Stimulated activated naive CD4-positive, alpha-beta T cell treated with Interleukin-2 at 50 U/mL for 16 hours (primary cell): ENCODE results near the gene TMEM144.

Experiments used
- DNase-seq: peaks from one replicate; lab custom pipeline; 2025; lab: John Stamatoyannopoulos, UW

The TMEM144 gene

GRCh38 chr4:158209825-158210807 is at the start of gene TMEM144:
TMEM144 (plus strand) TSS chr4:158210486; CDS start chr4:158212668, 2,182 bp downstream.
- DNase-seq = no peak

DNA sequence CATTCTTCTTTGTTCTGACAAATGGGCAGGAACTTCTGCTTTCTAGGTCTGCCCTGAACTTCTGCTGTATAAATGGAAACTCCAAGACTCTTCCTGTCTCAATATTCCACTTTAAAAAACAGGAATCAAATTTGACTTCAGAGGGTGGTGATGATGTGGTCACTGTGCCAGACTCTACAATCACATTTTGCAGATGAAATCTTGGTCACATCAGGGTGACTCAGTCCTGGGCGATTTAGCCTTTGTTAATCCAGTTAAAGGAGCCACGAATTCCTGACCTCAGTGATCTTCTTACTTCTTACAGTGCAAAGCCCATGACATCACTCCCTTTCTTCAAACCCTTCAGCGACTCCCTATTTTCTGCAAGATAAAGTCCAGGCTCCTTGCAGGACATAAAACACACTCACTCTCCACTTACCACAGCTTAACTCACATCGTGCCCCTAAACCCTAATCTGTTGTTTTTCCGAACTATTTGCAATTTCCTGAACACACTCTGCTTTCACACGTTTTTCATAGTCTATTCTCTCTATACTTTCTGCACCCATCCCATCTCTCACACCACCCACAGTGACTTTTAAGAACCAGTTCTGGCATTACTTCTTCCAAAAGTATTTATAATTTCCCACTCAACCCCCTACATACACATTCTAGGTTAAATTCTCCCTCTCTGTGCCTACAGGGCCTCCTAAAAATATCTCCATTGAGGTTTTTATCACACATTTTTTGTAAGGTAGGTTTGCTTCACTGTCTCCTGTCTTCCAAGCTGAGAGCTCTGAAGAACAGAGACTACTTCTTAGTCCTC is 48.5 kb upstream of the TMEM144 start:
- DNase-seq = no peak

DNA sequence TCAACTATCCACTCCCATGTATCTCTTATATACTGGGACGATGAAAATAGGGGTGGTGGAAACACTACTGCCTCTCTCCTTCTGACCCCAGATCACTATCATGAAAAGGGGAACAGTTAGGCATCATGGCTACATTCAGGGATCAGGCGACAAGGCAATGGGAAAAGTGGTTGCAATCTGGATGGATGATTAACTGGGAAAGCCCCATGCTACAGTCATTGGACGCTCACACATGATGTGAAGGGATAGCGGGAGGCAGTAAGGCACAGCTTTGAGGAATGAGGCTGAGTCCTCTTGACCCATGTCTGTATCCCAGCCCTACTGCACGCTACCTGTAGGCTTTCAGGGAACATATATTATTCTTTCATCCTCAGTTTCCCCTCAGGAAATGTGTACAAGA is 47.7 kb upstream of the TMEM144 start:
- DNase-seq = no peak

- no peak for DNase-seq
These were observed 46.1 kb upstream of the TMEM144 start for GRCh38 chr4:158163941-158164767.

GRCh38 chr4:158164768-158165213 is 45.5 kb upstream of the TMEM144 start:
- DNase-seq = no peak

DNA sequence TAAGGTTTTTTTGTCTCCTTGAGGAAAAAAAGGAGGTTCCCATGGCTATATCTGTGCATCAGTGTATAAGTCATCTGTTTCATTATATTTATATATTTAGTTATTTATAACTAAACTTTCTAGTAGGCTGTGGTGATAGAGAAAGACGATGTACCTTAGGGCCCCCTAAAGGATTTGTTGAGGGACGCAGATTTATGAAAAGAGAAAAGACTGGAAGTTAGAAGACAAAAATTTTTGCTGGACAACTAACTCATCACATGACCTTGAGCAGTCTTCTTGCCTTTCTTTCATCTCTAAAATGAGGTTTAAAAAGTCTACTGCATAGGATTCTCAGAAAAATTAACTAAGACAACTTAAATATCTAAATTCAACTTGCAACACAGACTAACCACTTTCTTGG is 43.6 kb upstream of the TMEM144 start:
- no peak for DNase-seq

GRCh38 chr4:158168606-158169005 is 41.7 kb upstream of the TMEM144 start:
- DNase-seq = no peak

DNA sequence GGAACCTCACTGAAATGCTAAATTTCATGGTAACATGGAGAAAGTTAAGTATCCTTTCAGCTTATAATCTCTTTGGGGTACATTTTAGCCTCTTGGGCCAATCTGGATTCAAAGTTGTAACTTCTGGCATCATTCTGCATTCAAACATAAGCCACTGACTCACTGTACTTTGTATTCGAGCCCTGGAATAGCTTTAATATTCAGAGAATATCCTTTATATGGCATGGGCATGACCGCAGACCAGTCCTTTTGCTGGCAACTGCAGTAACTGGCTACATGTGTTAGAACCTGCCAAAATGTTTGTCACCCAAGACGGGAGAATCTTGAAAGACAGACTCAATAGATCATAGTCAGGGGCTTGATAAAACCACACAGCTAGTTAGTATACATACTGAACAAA is 40.8 kb upstream of the TMEM144 start:
- no peak for DNase-seq

GRCh38 chr4:158169931-158170690 is 40.2 kb upstream of the TMEM144 start:
- no peak for DNase-seq

- DNase-seq = no peak
These were observed 39.4 kb upstream of the TMEM144 start for GRCh38 chr4:158170691-158171561.

DNA sequence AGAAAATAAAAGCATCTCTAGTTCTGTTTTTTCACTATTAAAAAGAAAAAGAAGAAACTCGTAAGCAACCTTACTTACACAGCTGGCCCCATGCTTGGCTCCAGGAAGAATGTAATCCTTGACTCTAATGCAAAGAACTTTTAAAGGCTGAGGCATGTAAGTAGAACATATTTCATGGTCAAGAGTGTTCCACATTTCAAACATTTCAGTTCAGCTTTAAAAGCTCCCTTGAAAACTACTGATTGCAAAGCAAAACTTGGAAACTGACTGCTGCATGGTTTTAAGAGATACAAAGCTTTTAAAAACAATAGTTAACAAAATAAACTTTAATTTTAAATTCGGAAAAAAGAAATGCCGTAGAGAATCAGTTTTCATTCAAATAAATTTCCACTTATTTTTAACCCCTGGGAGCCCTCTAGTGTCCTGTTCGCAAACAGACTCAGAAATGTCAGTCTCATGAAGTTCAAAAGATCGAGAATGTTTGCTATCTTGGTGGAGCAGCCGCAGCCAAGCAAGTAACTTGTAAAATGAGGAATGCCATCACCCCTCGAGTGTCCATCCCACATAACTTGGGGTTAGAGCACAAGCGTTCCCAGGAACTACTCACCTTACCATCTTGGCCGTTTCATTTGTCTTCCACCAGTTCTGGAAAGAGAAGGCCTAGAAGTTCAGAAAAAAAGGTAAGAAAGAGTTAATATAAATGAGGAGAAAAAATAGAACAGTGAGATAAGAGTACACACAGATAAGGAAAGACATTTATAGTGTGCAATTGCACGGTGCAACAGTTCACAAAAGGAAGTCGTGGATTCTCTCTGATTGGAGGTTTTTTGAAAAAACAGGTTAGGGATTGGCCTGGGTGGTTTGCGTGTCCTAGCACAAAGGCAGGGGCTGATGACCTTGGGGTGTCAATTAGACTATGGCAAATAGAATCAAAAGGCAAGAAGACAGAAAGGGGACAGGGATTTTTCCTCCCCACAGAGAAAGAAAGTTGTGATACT is 37.7 kb upstream of the TMEM144 start, which contains the start of gene GASK1B:
Gene GASK1B, minus strand, starts transcription at position 765 of the 998 bp plus-strand sequence. CDS start 1,650 bp downstream, outside the sequence.
- no peak for DNase-seq

DNA sequence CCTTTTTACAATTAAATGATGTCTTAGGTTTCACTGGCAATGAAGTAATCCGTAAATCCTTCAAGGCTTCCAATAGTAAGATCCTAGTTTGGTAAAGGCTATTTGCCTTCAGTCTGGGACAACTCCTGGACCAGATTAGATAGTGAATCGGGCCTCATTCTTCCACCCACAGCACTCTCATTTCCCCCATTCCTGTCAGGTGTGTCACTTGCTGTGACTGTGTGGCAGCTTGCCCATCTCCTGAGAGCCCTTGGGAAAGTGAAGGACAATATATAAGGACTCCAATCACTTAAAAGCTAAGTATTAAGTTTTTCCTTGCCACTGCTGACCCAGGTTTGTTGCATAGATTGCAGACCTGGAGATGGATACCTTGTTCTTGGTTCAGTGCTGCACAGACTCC is 34.2 kb upstream of the TMEM144 start:
- DNase-seq = no peak

GRCh38 chr4:158176776-158177175 is 33.5 kb upstream of the TMEM144 start:
- DNase-seq = no peak

DNA sequence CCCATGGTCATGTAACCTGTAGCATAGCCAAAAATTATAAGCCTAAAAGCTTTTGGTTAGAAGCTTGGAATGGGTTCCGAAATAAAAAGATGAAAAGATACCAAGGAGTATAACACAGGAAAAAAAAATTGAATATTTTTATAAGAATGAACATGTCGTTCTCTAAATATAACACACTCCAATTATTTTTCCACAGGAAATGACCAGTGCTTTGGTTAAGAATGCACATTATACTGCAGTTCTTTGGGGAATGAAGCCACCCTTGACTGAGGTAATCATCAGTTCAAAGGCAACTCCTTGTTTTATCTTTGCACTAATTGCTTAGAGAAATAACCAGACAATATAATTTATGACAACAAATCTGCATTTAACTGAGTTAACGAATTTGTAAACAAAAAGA is 30.8 kb upstream of the TMEM144 start:
- DNase-seq = no peak

DNA sequence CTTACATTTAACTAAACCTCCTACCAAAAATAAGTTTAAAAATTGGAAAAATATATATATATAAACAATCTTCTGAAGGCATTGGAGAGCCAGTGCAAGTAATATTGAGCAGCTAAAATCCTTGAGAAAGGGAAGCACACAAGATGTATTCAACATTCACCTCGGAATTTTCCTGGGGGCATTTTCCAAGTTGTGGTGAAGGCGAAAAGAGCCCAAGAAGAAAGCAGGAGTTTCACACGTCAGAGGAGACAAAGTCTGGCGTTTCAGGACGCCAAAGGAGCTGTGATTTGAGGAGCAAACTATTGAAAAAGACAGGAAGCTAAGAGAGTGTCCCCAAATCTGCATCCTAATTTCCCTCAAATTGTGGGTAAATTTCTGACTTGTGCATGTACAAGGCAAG is 28.4 kb upstream of the TMEM144 start:
- no peak for DNase-seq

DNA sequence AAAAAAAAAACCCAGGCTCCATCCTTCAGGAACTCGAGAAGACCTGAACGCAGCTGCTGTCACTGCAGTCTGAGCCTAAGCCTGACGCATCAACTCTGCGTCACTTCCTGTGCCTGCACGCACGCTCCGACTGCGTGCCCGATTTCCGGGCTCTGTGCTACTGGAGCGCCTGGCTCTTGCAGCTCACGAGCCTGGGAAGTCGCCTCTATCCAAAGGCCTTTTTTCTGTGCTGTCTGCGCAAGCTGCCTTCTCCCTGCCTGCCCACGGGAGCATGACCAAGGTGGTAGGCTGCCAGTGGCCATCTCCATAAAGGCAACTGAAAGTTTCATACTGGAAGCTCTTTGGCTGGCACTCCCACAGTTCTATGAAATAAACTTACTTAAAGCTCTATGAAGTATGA is 27.6 kb upstream of the TMEM144 start:
- no peak for DNase-seq

DNA sequence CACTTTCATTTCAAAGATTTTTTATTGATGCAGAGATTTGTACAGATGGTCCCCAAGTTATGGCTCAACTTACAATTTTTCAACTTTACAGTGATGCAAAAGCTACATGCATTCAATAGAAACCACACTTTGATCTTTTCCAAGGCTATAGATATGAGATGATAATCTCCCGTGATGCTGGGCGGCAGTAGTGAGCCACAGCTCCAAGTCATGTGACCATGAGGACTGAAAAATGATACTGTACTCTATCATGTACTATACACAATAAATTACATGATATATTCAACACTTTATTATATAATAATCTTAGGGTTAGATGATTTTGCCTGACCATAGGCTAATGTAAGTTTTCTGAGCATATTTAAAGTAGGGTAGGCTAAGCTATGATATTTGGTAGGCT is 23.5 kb upstream of the TMEM144 start:
- no peak for DNase-seq

DNA sequence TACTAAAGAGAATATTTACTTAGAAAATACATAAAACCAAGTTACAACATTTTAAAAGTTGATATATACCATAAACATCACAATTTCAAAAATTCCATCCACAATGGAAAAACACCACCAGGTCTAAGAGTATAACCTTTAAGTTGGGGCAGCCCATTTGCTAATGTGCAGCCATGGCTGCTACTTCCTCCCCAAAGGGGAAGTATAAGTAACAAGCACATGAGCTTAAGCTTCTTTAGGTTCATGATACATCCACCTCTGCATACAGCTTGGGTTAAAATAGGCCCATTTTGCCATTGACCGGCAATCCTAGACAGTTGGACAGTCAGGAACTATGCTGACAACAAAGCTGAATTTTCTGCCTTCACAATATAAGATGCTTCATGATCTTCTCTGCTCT is 20.9 kb upstream of the TMEM144 start:
- DNase-seq = no peak

DNA sequence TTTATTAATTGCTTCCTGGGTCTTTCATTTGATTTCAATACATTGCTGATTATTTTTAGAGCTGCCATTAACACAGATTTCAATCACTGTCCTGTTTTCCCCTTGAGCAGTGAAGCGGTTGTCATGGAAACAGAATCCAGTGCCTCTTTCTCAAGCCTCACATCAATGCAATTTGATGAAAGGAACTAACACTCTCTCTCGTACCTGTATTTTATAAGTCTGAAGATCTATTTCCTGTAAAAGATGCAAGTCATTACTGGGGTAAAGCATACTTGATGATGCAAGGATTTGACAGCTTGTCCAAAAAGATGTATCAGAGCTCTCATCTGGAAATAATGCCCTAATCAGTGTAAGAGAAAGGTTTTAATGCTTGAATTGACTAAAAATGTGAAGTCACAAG is 19.6 kb upstream of the TMEM144 start:
- DNase-seq = no peak
